HepG2 (cell line): ENCODE results near the gene KLHDC2. TPM values are rescaled to one million over a fixed set of nuclear protein-coding genes. Genes with fewer than 3 reads are reported as not detected.

Source experiments
- ATAC-seq: fragments of 200-7000 bp; cut with Tn5 transposase; 3 replicates; pipeline ENCODE4 v1.9.1; 2020; ENCODE audit warnings: mild to moderate bottlenecking, moderate library complexity
- BruUV-seq: library from RNA; stranded (reverse); fragments of 400-500 nt; replicated peaks from 2 replicates; lab custom pipeline; 2021; lab: Mats Ljungman, UMichigan
- CTCF ChIA-PET: fragments of 300-600 bp; formaldehyde crosslinking; extraction: SDS; loops from one replicate; lab custom pipeline; 2021; ENCODE audit warnings: low total read pairs, inconsistent platforms, low intra/inter-chr PET ratio; lab: Yijun Ruan, JAX
- POLR2A ChIA-PET: fragments of 350-600 bp; sonication (Branson Sonifier 250); formaldehyde crosslinking; loops from one replicate; lab custom pipeline; 2020; ENCODE audit warnings: antibody characterized with exemption, inconsistent platforms; lab: Yijun Ruan, JAX
- DNase-seq: peaks from one replicate; pipeline ENCODE4 v3.0.0-alpha.2; 2015; ENCODE audit warnings: low spot score
- FAIRE-seq: peaks from 3 replicates; lab custom pipeline; 2011; peaks lifted over from hg19 to GRCh38; lab: Jason Lieb, UNC
- H2AFZ ChIP-seq: one replicate; pipeline ENCODE4 v1.6.1; 2011; ENCODE audit warnings: low read length, inconsistent platforms
- H3K27ac ChIP-seq: fragments of 300-600 bp; 3 replicates; pipeline ENCODE4 v1.8.0; 2011; ENCODE audit warnings: mixed run types, mild to moderate bottlenecking, mixed read lengths, low read length, inconsistent platforms; ENCODE audit not compliant: insufficient read depth; ENCODE audit errors: extremely low read length
- H3K27me3 ChIP-seq, 2 experiments: fragments of 200-600 bp in 1 of 2; 2 replicates in 1 of 2; 3 replicates in 1 of 2; pipeline versions ENCODE4 v1.6.0 to v1.8.0; 2011; ENCODE audit warnings: low read length in 2 of 2, mild to moderate bottlenecking in 2 of 2, moderate library complexity in 2 of 2, inconsistent platforms in 1 of 2; ENCODE audit not compliant: insufficient read depth in 2 of 2, control insufficient read depth in 1 of 2
- H3K36me3 ChIP-seq, 2 experiments: fragments of 200-600 bp in 1 of 2; replicated peaks in 1 of 2; 2 replicates in 1 of 2; 3 replicates in 1 of 2; pipeline versions ENCODE4 v1.5.1 to v1.8.0; 2011; ENCODE audit warnings: low read length in 2 of 2, inconsistent platforms in 1 of 2; ENCODE audit not compliant: insufficient read depth in 2 of 2, control insufficient read depth in 1 of 2
- H3K4me1 ChIP-seq: 2 replicates; pipeline ENCODE4 v1.5.1; 2012; ENCODE audit warnings: low read length, inconsistent platforms; ENCODE audit not compliant: insufficient read depth
- H3K4me2 ChIP-seq: 2 replicates; pipeline ENCODE4 v1.6.0; 2011; ENCODE audit warnings: low read depth, low read length, inconsistent platforms
- H3K4me3 ChIP-seq, 3 experiments: fragments of 200-600 bp in 1 of 3; sonication (generic), shearing (Covaris generic) in 1 of 3; replicated peaks in 1 of 3; 2 replicates each; pipeline ENCODE4 v1.5.1; 2011 to 2016; ENCODE audit warnings: low read length in 3 of 3, inconsistent platforms in 2 of 3, low read depth in 2 of 3, mild to moderate bottlenecking in 2 of 3, control low read depth in 1 of 3, mixed read lengths in 1 of 3; ENCODE audit not compliant: insufficient read depth in 1 of 3
- H3K79me2 ChIP-seq: one replicate; pipeline ENCODE4 v1.6.1; 2011; ENCODE audit warnings: low read length, inconsistent platforms; ENCODE audit not compliant: insufficient read depth
- H3K9ac ChIP-seq: 2 replicates; pipeline ENCODE4 v1.6.0; 2011; ENCODE audit warnings: mild to moderate bottlenecking, low read depth, low read length, inconsistent platforms; ENCODE audit not compliant: insufficient read depth
- H3K9me3 ChIP-seq: 2 replicates; pipeline ENCODE4 v1.5.1; 2012; ENCODE audit warnings: mild to moderate bottlenecking, low read length
- H4K20me1 ChIP-seq: 2 replicates; pipeline ENCODE4 v1.6.0; 2011; ENCODE audit warnings: inconsistent platforms, mild to moderate bottlenecking, low read length, moderate library complexity; ENCODE audit not compliant: insufficient read depth
- ATAD3A ChIP-seq: sonication (generic); formaldehyde crosslinking; IDR thresholded peaks from 2 replicates; pipeline ENCODE4 v1.4.0; 2020; ENCODE audit warnings: missing genetic modification reagents
- CEBPG ChIP-seq: IDR thresholded peaks from 2 replicates; pipeline ENCODE4 v1.6.1; 2016
- MED13 ChIP-seq: sonication (generic); formaldehyde crosslinking; IDR thresholded peaks from 2 replicates; pipeline ENCODE4 v1.5.0; 2020; ENCODE audit warnings: missing genetic modification reagents
- RARA ChIP-seq: IDR thresholded peaks from 2 replicates; pipeline ENCODE4 v1.6.1; 2016; ENCODE audit warnings: missing genetic modification reagents, missing compliant biosample characterization
- RBFOX2 ChIP-seq: fragments of 200-400 bp; formaldehyde crosslinking; IDR thresholded peaks from 2 replicates; pipeline ENCODE4 v1.6.1; 2017; ENCODE audit warnings: low read depth, mild to moderate bottlenecking, low read length
- U2AF2 ChIP-seq: fragments of 200-400 bp; formaldehyde crosslinking; IDR thresholded peaks from 2 replicates; pipeline ENCODE4 v1.6.1; 2017; ENCODE audit warnings: low read depth, mild to moderate bottlenecking, low read length
- ZNF143 ChIP-seq: sonication (generic); formaldehyde crosslinking; IDR thresholded peaks from 2 replicates; pipeline ENCODE4 v1.4.0; 2020; ENCODE audit warnings: missing genetic modification reagents
- ZNF253 ChIP-seq: sonication (generic); formaldehyde crosslinking; IDR thresholded peaks from 2 replicates; pipeline ENCODE4 v1.8.0; 2022; ENCODE audit warnings: mild to moderate bottlenecking, missing genetic modification reagents, borderline replicate concordance
- WGBS: methylation state at CpG from one replicate; pipeline ENCODE4 v1.1.6; 2017; ENCODE audit warnings: low lambda C conversion rate; 5-methylcytosine and 5-hydroxymethylcytosine counted together
- in situ Hi-C: cut with HindIII; loops from 2 replicates; pipeline ENCODE4 v1.10.0; 2017; ENCODE audit warnings: low pct_unique_long_range_greater_than_20kb; ENCODE audit not compliant: extremely low pct_ligation_motif_present
- intact Hi-C: fragments of 100-400 bp; cut with micrococcal nuclease; formaldehyde crosslinking; loops from one replicate; pipeline ENCODE4 v1.10.0; 2022; ENCODE audit not compliant: unreplicated experiment
- polyA plus RNA-seq, 8 experiments: library from polyadenylated mRNA; depleted of rRNA in 3 of 8; stranded (reverse) in 7 of 8; unstranded in 1 of 8; fragments of >200 nt; fragmentation: Illumina TruSeq in 4 of 8; extraction: Trizol in 4 of 8; gene quantifications; 2 replicates each; pipeline versions ENCODE4 v1.2.1 to v1.2.3, GENCODE V29; 2011 to 2016; ENCODE audit warnings: low read depth in 4 of 8, missing spikeins in 1 of 8, mixed read lengths in 1 of 8; ENCODE audit not compliant: insufficient read depth in 1 of 8
- total RNA-seq, 5 experiments: library from RNA; depleted of rRNA; stranded (reverse); fragments of >200 nt; fragmentation: Illumina TruSeq; extraction: Trizol; gene quantifications; 2 replicates each; pipeline ENCODE4 v1.2.3, GENCODE V29; 2016; ENCODE audit warnings: low read depth in 1 of 5

Gene KLHDC2
- total and polyA plus RNA-seq, 2 of the 13 experiments (the other 11 are each of a cell fraction or from before 2014, with no cell fraction given), result 95.5 to 170 TPM

DNA sequence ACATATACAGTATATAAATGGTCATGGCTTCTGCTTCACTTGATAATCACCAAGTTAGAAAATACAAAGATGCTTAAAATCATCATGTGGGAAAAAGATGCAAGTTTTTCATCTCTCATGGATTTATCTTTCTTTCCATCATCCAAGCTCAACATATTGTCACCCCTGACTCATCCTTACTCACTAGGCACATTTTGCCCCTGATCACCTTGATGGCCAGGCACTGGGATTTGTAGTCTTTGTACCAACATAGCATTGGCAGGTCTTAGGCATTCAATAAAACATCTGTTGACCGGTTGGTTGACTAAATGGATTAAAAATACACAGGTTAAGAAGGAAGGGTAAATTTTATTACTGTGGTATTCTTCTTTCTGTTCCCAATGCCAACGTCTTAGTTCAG lies 28.1 kb downstream of the KLHDC2 start:
- 98% methylated on average over 2 of the region's 2 CpGs for WGBS
- intact Hi-C loops (no loop called here), in situ Hi-C loops (no loop called here)
- FAIRE-seq (no peak), DNase-seq (no peak), ATAC-seq (no peak)
- no TSS peak for BruUV-seq
- ChIA-PET CTCF (no interaction called here), POLR2A (no interaction called here)
- H3K4me3 ChIP-seq, result no peak overlapping the region
- H3K36me3 ChIP-seq, result peaks cover 13 to 79% of the 10 kb centered on the region in 2 experiments
- no peaks in the 10 kb centered on the region for H3K4me1 ChIP-seq
- H3K27ac ChIP-seq, result no peak overlapping the region
- H3K4me2 ChIP-seq, result no peak overlapping the region
- no peaks in the 10 kb centered on the region for H4K20me1 ChIP-seq
- H3K9me3 ChIP-seq, result no peaks in the 10 kb centered on the region
- H3K79me2 ChIP-seq, result no peaks in the 10 kb centered on the region
- H2AFZ ChIP-seq, result no peak overlapping the region
- H3K9ac ChIP-seq, result no peak overlapping the region
- no peaks in the 10 kb centered on the region for H3K27me3 ChIP-seq
- no peak for TF ChIP-seq MED13 (CRISPR knock-in tag)
- TF ChIP-seq RARA (CRISPR knock-in tag), result no peak

DNA sequence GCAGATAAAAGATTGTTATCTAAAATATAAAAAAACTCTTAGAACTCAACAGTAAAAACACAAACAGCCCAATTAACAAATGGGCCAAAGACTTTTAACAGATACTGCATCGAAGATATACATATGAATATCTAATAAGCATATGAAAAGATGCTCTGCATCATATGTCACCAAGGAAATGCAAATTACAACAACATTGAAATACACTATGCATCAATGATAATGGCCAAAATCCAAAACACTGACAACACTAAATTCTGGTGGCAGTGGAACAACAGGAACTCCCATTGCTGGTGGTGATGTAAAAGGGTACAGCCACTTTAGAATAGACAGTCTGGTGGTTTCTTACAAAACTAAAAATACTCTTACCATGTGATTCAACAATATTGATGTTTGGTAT lies 40.8 kb downstream of the KLHDC2 start:
- no peaks in the 10 kb centered on the region for H3K79me2 ChIP-seq
- H2AFZ ChIP-seq, result no peak overlapping the region
- ATAC-seq, result no peak
- no peak overlapping the region for H3K4me3 ChIP-seq
- ChIA-PET CTCF (no interaction called here), POLR2A (no interaction called here)
- no TSS peak for BruUV-seq
- no peaks in the 10 kb centered on the region for H3K9me3 ChIP-seq
- WGBS, result 3% methylated on average over 1 of the region's 1 CpG
- FAIRE-seq, result no peak
- H3K4me2 ChIP-seq, result no peak overlapping the region
- TF ChIP-seq CEBPG (CRISPR knock-in tag) (no peak), U2AF2 (no peak), ZNF143 (CRISPR knock-in tag) (no peak), ATAD3A (CRISPR knock-in tag) (no peak), ZNF253 (CRISPR knock-in tag) (no peak), RBFOX2 (no peak)
- no peak for DNase-seq
- H3K27ac ChIP-seq, result no peak overlapping the region
- in situ Hi-C loops, result no loop called here
- no peaks in the 10 kb centered on the region for H3K4me1 ChIP-seq
- no peaks in the 10 kb centered on the region for H4K20me1 ChIP-seq
- peaks cover 9 to 70% of the 10 kb centered on the region in 2 experiments; a peak in 4 of 5 replicates for H3K36me3 ChIP-seq
- no peaks in the 10 kb centered on the region for H3K27me3 ChIP-seq
- H3K9ac ChIP-seq, result no peak overlapping the region
- intact Hi-C loops, result no loop called here
